ENCODE results near the gene HACD3. TPM values are rescaled to one million over a fixed set of nuclear protein-coding genes. Genes with fewer than 3 reads are reported as not detected.

The HACD3 gene
- total RNA-seq, 1 experiment from 2014 or later, result 133 TPM

- Histone ChIP-seq H4K5ac (ENCODE audit: insufficient read length, low read depth, low read length) (no peak within 1 kb of the TSS), H4K91ac (ENCODE audit: insufficient read length, low read depth, low read length) (no peak within 1 kb of the TSS), H2BK12ac (ENCODE audit: insufficient read length, low read depth, low read length) (no peak within 1 kb of the TSS), H3K18ac (ENCODE audit: insufficient read length, low read depth, low read length) (peak within 1 kb of the TSS; percentile 76), H3K14ac (ENCODE audit: insufficient read depth, low read length) (peak within 1 kb of the TSS; percentile 73; the same call in 1 of the 2 replicates), H2BK15ac (ENCODE audit: low read depth, low read length) (no peak within 1 kb of the TSS), H3K4ac (ENCODE audit: low read depth, low read length) (no peak within 1 kb of the TSS), H4K8ac (replicated peaks; ENCODE audit: insufficient read length, low read depth, low read length) (no peak within 1 kb of the TSS), H3K4me1 (ENCODE audit: insufficient read depth, low read length) (no peaks in the 10 kb centered on the region), H3K79me1 (ENCODE audit: insufficient read depth, low read depth, low read length, poor library complexity, severe bottlenecking) (peaks cover 6% of the 10 kb centered on the region), H2BK20ac (ENCODE audit: low read depth, low read length, poor library complexity, severe bottlenecking) (no peak within 1 kb of the TSS), H3K27ac (ENCODE audit: insufficient read length, low read depth, low read length) (no peak within 1 kb of the TSS), H3K23me2 (ENCODE audit: insufficient read length, low read depth, low read length, poor library complexity, severe bottlenecking) (peaks cover 8% of the 10 kb centered on the region), H2AFZ (ENCODE audit: low read length) (peak within 1 kb of the TSS; percentile 99), H3K9me3 (ENCODE audit: control insufficient read depth, low read depth, low read length) (no peaks in the 10 kb centered on the region), H3K27me3 (ENCODE audit: insufficient read depth, low read length) (no peaks in the 10 kb centered on the region), H4K20me1 (ENCODE audit: control insufficient read depth, insufficient read depth, insufficient read length) (no peaks in the 10 kb centered on the region), H3K4me2 (ENCODE audit: insufficient read depth, insufficient read length, low read length) (peak within 1 kb of the TSS; percentile 96), H3K9ac (ENCODE audit: extremely low read depth, insufficient read length, low read length) (peak within 1 kb of the TSS; percentile 83), H2BK5ac (ENCODE audit: insufficient read length, low read length) (no peak within 1 kb of the TSS), H3K56ac (ENCODE audit: insufficient read length, low read depth, low read length) (no peak within 1 kb of the TSS), H3K23ac (ENCODE audit: insufficient read length, low read depth, low read length) (no peak within 1 kb of the TSS), H3K79me2 (ENCODE audit: insufficient read depth, low read length) (peaks cover 6% of the 10 kb centered on the region; the same call in 1 of the 2 replicates), H2BK120ac (ENCODE audit: low read depth, low read length, poor library complexity, severe bottlenecking) (no peak within 1 kb of the TSS), H2AK5ac (ENCODE audit: insufficient read length, low read length) (no peak within 1 kb of the TSS), H3T11ph (ENCODE audit: low read length) (no peak within 1 kb of the TSS)
- H3K27me3 Mint-ChIP-seq (ENCODE audit: low read depth), result no peaks in the 10 kb centered on the region
- DNase-seq, result peak; percentile 96
- peak; percentile 96 for TF ChIP-seq CTCF (conservative IDR thresholded peaks at IDR 0.05)
- H3K4me1 Mint-ChIP-seq, result peaks cover 8 to 11% of the 10 kb centered on the region in 2 experiments
- H3K4me3 Mint-ChIP-seq, result peak within 1 kb of the TSS; percentile 87 to 89
- peaks cover 0 to 2% of the 10 kb centered on the region in 2 experiments; a peak in 1 of 5 replicates for H3K9me3 Mint-ChIP-seq
- H3K27ac Mint-ChIP-seq, result peak within 1 kb of the TSS; percentile 50 to 95 (median 93)
- no CpG with 5 or more reads among the region's 75 CpGs for WGBS (ENCODE audit: extremely low coverage, insufficient read length, low lambda C conversion rate)
- H3K36me3 Mint-ChIP-seq (ENCODE audit: insufficient read depth in 1 of 3, low read depth in 3 of 3), result peaks cover 0 to 12% (median 11%) of the 10 kb centered on the region in 3 experiments; a peak in 6 of 7 replicates
Measured at GRCh38 chr15:65516997-65517865, 13.0 kb upstream of the HACD3 start, which contains the start of gene DPP8. Gene DPP8, minus strand, starts transcription at chr15:65517689. Its CDS starts 5,136 bp downstream, at chr15:65512553.

Measured in H9 (cell line).